WTC11 (cell line): Measurements from ENCODE around the gene ISL2. TPM values are rescaled to one million over a fixed set of nuclear protein-coding genes. Genes with fewer than 3 reads are reported as not detected.

Source experiments
- ATF1 ChIP-seq: sonication (generic); formaldehyde crosslinking; IDR thresholded peaks from 2 replicates; pipeline ENCODE4 v1.8.1; 2023; ENCODE audit warnings: mild to moderate bottlenecking, moderate library complexity, missing genetic modification reagents
- E2F5 ChIP-seq: sonication (generic); formaldehyde crosslinking; IDR thresholded peaks from 2 replicates; pipeline ENCODE4 v1.8.1; 2022; ENCODE audit warnings: mild to moderate bottlenecking, moderate library complexity, missing genetic modification reagents
- EMX1 ChIP-seq: fragments of 250-450 bp; sonication (Bioruptor Pico); IDR thresholded peaks from 2 replicates; pipeline ENCODE4 v1.8.0; 2021; ENCODE audit warnings: mild to moderate bottlenecking
- ERG ChIP-seq: fragments of 250-450 bp; sonication (Bioruptor Pico); IDR thresholded peaks from 2 replicates; pipeline ENCODE4 v1.8.0; 2021; ENCODE audit warnings: mild to moderate bottlenecking
- FOXJ3 ChIP-seq: sonication (generic); formaldehyde crosslinking; IDR thresholded peaks from 2 replicates; pipeline ENCODE4 v1.9.0; 2021; ENCODE audit warnings: missing genetic modification reagents, mild to moderate bottlenecking, borderline replicate concordance
- FOXK1 ChIP-seq: sonication (generic); formaldehyde crosslinking; IDR thresholded peaks from 2 replicates; pipeline ENCODE4 v1.8.0; 2022; ENCODE audit warnings: mild to moderate bottlenecking, moderate library complexity, missing genetic modification reagents
- GTF2I ChIP-seq: fragments of 250-450 bp; sonication (Bioruptor Pico); conservative IDR thresholded peaks from 2 replicates; pipeline ENCODE4 v1.4.0; 2021; ENCODE audit warnings: mild to moderate bottlenecking
- JUN ChIP-seq: sonication (generic); formaldehyde crosslinking; IDR thresholded peaks from 2 replicates; pipeline ENCODE4 v1.8.0; 2023; ENCODE audit warnings: mild to moderate bottlenecking, missing genetic modification reagents
- MAX ChIP-seq: sonication (generic); formaldehyde crosslinking; IDR thresholded peaks from 2 replicates; pipeline ENCODE4 v1.8.0; 2022; ENCODE audit warnings: mild to moderate bottlenecking, missing genetic modification reagents
- MLX ChIP-seq: sonication (generic); formaldehyde crosslinking; IDR thresholded peaks from 2 replicates; pipeline ENCODE4 v1.8.1; 2023; ENCODE audit warnings: mild to moderate bottlenecking, missing genetic modification reagents, moderate library complexity
- OVOL2 ChIP-seq: fragments of 250-450 bp; sonication (Bioruptor Pico); IDR thresholded peaks from 2 replicates; pipeline ENCODE4 v1.9.0; 2021; ENCODE audit warnings: mild to moderate bottlenecking, borderline replicate concordance
- SMAD4 ChIP-seq: sonication (generic); formaldehyde crosslinking; IDR thresholded peaks from 2 replicates; pipeline ENCODE4 v1.8.0; 2022; ENCODE audit warnings: mild to moderate bottlenecking, missing genetic modification reagents
- SOX15 ChIP-seq: fragments of 250-450 bp; sonication (Bioruptor Pico); IDR thresholded peaks from 2 replicates; pipeline ENCODE4 v1.9.0; 2021; ENCODE audit warnings: mild to moderate bottlenecking
- SP1 ChIP-seq: sonication (generic); formaldehyde crosslinking; conservative IDR thresholded peaks from 2 replicates; pipeline ENCODE4 v1.8.1; 2022; ENCODE audit warnings: missing genetic modification reagents
- TCF7 ChIP-seq: sonication (generic); formaldehyde crosslinking; IDR thresholded peaks from 2 replicates; pipeline ENCODE4 v1.8.0; 2022; ENCODE audit warnings: mild to moderate bottlenecking, low read depth, missing genetic modification reagents, moderate library complexity
- TEAD1 ChIP-seq: sonication (generic); formaldehyde crosslinking; IDR thresholded peaks from 2 replicates; pipeline ENCODE4 v1.8.0; 2022; ENCODE audit warnings: mild to moderate bottlenecking, missing genetic modification reagents
- TEAD4 ChIP-seq: sonication (generic); formaldehyde crosslinking; IDR thresholded peaks from 2 replicates; pipeline ENCODE4 v1.8.0; 2022; ENCODE audit warnings: mild to moderate bottlenecking, missing genetic modification reagents
- ZBTB43 ChIP-seq: sonication (generic); formaldehyde crosslinking; IDR thresholded peaks from 2 replicates; pipeline ENCODE4 v1.8.1; 2023; ENCODE audit warnings: mild to moderate bottlenecking, missing genetic modification reagents
- ZNF121 ChIP-seq: sonication (generic); formaldehyde crosslinking; IDR thresholded peaks from 2 replicates; pipeline ENCODE4 v1.8.0; 2023; ENCODE audit warnings: missing genetic modification reagents
- ZNF219 ChIP-seq: sonication (generic); formaldehyde crosslinking; IDR thresholded peaks from 2 replicates; pipeline ENCODE4 v1.8.0; 2023; ENCODE audit warnings: missing genetic modification reagents, mild to moderate bottlenecking, borderline replicate concordance
- ZNF232 ChIP-seq: sonication (generic); formaldehyde crosslinking; IDR thresholded peaks from 2 replicates; pipeline ENCODE4 v1.8.0; 2022; ENCODE audit warnings: mild to moderate bottlenecking, missing genetic modification reagents
- ZNF317 ChIP-seq: sonication (generic); formaldehyde crosslinking; IDR thresholded peaks from 2 replicates; pipeline ENCODE4 v1.8.1; 2023; ENCODE audit warnings: low read depth, mild to moderate bottlenecking, moderate library complexity, missing genetic modification reagents, borderline replicate concordance
- ZNF423 ChIP-seq: fragments of 250-450 bp; sonication (Bioruptor Pico); IDR thresholded peaks from 2 replicates; pipeline ENCODE4 v2.1.2; 2022; ENCODE audit warnings: mild to moderate bottlenecking, moderate library complexity
- total RNA-seq: library from RNA; stranded (reverse); gene quantifications from 3 replicates; pipeline ENCODE4 v1.2.3, GENCODE V29; 2021
- TF ChIP-seq, protein P1 (sequence below): sonication (generic); formaldehyde crosslinking; IDR thresholded peaks from 2 replicates; pipeline ENCODE4 v1.8.1; 2022; ENCODE audit warnings: missing genetic modification reagents, borderline replicate concordance
- TF ChIP-seq, protein P2 (sequence below): sonication (generic); formaldehyde crosslinking; IDR thresholded peaks from 2 replicates; pipeline ENCODE4 v1.8.0; 2022; ENCODE audit warnings: mild to moderate bottlenecking, missing genetic modification reagents
- TF ChIP-seq, protein P3 (sequence below): sonication (generic); formaldehyde crosslinking; IDR thresholded peaks from 2 replicates; pipeline ENCODE4 v1.8.1; 2023; ENCODE audit warnings: mild to moderate bottlenecking, missing genetic modification reagents, borderline replicate concordance

The ISL2 gene
- total RNA-seq, 1 experiment from 2014 or later: 0.24 TPM

DNA sequence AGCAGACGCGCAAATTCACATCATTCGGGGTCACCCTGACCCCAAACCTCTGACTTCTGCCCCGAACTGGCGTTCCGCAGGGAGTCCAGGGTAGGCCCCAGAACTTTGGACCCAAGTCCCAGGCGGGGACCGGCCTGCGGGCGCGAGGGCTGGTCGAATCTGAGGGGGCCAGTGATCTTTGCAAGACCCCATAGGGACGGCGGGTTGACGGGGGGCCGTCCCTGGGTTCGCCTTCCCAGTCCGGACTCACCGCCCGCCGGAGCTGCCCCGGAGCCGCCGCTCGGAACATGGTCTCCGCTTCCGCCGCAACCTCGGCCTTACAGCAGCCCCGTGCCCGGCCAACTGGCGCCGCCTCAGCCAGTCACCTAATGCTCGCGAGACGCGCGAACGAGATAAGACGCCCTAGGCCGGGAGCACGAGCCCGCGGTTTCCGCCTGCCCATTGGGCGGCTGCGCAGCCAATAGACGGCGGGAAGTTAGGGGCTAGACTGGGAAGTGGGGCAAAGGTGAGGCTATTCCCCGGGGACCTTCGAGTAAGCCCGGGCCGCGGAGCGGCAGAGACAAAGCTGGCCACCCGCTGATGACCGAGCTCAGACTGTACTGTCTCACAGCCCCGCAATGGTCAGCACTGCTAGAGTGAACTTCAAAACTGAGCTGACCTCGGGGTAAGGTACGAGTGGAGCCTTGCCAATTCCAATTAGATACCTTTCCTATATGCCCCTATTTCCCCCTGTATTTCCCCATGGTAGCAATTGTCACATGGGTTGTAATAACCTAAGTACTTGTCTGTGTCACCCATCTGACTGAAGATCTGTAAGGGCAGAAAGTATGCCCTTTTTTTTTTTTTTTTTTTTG lies 25.2 kb upstream of the ISL2 start, which contains the start of gene ETFA (continued):
- TF ChIP-seq, protein P1, sequence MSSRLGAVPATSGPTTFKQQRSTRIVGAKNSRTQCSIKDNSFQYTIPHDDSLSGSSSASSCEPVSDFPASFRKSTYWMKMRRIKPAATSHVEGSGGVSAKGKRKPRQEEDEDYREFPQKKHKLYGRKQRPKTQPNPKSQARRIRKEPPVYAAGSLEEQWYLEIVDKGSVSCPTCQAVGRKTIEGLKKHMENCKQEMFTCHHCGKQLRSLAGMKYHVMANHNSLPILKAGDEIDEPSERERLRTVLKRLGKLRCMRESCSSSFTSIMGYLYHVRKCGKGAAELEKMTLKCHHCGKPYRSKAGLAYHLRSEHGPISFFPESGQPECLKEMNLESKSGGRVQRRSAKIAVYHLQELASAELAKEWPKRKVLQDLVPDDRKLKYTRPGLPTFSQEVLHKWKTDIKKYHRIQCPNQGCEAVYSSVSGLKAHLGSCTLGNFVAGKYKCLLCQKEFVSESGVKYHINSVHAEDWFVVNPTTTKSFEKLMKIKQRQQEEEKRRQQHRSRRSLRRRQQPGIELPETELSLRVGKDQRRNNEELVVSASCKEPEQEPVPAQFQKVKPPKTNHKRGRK (CRISPR knock-in tag): no peak
- TF ChIP-seq, protein P2, sequence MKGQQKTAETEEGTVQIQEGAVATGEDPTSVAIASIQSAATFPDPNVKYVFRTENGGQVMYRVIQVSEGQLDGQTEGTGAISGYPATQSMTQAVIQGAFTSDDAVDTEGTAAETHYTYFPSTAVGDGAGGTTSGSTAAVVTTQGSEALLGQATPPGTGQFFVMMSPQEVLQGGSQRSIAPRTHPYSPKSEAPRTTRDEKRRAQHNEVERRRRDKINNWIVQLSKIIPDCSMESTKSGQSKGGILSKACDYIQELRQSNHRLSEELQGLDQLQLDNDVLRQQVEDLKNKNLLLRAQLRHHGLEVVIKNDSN: peak; percentile 86
- TF ChIP-seq SOX15 (no peak), SP1 (CRISPR knock-in tag) (peak; percentile 58; the same call in 1 of the 2 replicates), E2F5 (CRISPR knock-in tag) (peak; percentile 94), OVOL2 (CRISPR knock-in tag) (no peak), SMAD4 (CRISPR knock-in tag) (no peak), ZNF219 (no peak), MLX (CRISPR knock-in tag) (no peak), EMX1 (no peak), TEAD1 (CRISPR knock-in tag) (peak; percentile 92), GTF2I (CRISPR knock-in tag) (no peak), ERG (no peak), FOXJ3 (CRISPR knock-in tag) (0 out of 2 replicates have a peak, but pooled peaks have one; percentile 21), ZNF121 (CRISPR knock-in tag) (no peak), ATF1 (CRISPR knock-in tag) (no peak), ZNF317 (CRISPR knock-in tag) (no peak), ZBTB43 (CRISPR knock-in tag) (peak; percentile 81), TEAD4 (CRISPR knock-in tag) (peak; percentile 53; the same call in 1 of the 2 replicates), MAX (CRISPR knock-in tag) (peak; percentile 96), FOXK1 (CRISPR knock-in tag) (peak; percentile 68; the same call in 1 of the 2 replicates), ZNF232 (CRISPR knock-in tag) (peak; percentile 84; the same call in 1 of the 2 replicates), TCF7 (CRISPR knock-in tag) (no peak), ZNF423 (no peak), JUN (CRISPR knock-in tag) (no peak)
- TF ChIP-seq, protein P3, sequence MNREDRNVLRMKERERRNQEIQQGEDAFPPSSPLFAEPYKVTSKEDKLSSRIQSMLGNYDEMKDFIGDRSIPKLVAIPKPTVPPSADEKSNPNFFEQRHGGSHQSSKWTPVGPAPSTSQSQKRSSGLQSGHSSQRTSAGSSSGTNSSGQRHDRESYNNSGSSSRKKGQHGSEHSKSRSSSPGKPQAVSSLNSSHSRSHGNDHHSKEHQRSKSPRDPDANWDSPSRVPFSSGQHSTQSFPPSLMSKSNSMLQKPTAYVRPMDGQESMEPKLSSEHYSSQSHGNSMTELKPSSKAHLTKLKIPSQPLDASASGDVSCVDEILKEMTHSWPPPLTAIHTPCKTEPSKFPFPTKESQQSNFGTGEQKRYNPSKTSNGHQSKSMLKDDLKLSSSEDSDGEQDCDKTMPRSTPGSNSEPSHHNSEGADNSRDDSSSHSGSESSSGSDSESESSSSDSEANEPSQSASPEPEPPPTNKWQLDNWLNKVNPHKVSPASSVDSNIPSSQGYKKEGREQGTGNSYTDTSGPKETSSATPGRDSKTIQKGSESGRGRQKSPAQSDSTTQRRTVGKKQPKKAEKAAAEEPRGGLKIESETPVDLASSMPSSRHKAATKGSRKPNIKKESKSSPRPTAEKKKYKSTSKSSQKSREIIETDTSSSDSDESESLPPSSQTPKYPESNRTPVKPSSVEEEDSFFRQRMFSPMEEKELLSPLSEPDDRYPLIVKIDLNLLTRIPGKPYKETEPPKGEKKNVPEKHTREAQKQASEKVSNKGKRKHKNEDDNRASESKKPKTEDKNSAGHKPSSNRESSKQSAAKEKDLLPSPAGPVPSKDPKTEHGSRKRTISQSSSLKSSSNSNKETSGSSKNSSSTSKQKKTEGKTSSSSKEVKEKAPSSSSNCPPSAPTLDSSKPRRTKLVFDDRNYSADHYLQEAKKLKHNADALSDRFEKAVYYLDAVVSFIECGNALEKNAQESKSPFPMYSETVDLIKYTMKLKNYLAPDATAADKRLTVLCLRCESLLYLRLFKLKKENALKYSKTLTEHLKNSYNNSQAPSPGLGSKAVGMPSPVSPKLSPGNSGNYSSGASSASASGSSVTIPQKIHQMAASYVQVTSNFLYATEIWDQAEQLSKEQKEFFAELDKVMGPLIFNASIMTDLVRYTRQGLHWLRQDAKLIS (CRISPR knock-in tag): 0 out of 2 replicates have a peak, but pooled peaks have one; percentile 76
